ENCODE results near the gene ZMIZ1.

GRCh38 chr10:79361726-79362397, 293.1 kb downstream of the ZMIZ1 start:
- no peak for TF ChIP-seq CTCF (conservative IDR thresholded peaks at IDR 0.05 in 1 of 2, IDR thresholded peaks at IDR 0.05 in 1 of 2; ENCODE audit: low read depth in 1 of 2, low read length in 2 of 2)
- TF ChIP-seq EZH2 (IDR thresholded peaks at IDR 0.05; ENCODE audit: low read length, missing control alignments) = no peak

Data from fibroblast of lung (primary cell).